ENCODE measurements around the gene PCSK1.

The PCSK1 gene

DNA sequence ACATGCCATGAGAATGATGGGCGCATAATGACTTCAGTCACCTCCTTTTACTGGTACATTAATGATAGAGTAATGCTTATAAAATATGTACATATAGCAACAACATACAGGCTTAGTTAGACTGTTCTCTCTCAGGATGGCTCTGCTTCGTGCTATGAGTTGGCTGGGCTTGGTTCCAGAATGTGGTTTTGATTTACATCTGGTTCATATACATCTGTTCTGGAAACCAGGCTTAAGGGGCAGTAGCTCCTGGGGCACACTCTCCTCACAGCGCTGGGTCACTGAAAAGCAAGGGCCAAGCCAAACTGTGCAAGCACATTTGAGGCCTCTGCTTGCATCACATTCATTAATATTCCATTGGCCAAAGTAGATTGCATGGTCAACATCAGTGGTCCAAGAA is 44.9 kb downstream of the PCSK1 start:
- no peaks in the 10 kb centered on the region for H3K36me3 Mint-ChIP-seq (ENCODE audit: low read depth)
- peaks cover 7% of the 10 kb centered on the region for H3K27me3 Mint-ChIP-seq (ENCODE audit: low read depth)
- H3K4me3 Mint-ChIP-seq = no peak overlapping the region
- H3K9me3 Mint-ChIP-seq = no peaks in the 10 kb centered on the region
- TF ChIP-seq, protein P1, sequence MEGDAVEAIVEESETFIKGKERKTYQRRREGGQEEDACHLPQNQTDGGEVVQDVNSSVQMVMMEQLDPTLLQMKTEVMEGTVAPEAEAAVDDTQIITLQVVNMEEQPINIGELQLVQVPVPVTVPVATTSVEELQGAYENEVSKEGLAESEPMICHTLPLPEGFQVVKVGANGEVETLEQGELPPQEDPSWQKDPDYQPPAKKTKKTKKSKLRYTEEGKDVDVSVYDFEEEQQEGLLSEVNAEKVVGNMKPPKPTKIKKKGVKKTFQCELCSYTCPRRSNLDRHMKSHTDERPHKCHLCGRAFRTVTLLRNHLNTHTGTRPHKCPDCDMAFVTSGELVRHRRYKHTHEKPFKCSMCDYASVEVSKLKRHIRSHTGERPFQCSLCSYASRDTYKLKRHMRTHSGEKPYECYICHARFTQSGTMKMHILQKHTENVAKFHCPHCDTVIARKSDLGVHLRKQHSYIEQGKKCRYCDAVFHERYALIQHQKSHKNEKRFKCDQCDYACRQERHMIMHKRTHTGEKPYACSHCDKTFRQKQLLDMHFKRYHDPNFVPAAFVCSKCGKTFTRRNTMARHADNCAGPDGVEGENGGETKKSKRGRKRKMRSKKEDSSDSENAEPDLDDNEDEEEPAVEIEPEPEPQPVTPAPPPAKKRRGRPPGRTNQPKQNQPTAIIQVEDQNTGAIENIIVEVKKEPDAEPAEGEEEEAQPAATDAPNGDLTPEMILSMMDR (IDR thresholded peaks at IDR 0.05; ENCODE audit: unreplicated experiment in 3 of 3) = no peak
- H3K4me1 Mint-ChIP-seq = no peaks in the 10 kb centered on the region
- H3K27ac Mint-ChIP-seq = no peak overlapping the region

DNA sequence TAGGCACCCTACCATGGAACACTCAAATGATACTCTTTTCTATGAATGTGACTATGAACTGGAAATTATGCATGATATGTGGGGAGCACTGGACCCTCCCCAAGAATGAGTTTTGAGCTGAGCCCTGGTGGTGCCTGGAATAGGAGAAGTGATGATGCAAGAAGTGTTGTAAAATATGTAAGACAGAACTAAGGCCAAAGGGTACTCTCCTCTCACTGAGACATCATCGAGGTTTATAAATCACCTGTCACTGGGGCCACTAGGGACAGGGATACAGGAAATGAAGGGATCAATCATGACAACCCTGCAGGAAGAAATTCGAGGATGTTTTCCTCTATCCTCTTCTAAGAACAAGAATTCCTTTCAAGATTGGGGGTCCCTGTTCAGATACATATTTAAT is 45.4 kb downstream of the PCSK1 start:
- H3K27me3 Mint-ChIP-seq (ENCODE audit: low read depth) = peaks cover 7% of the 10 kb centered on the region
- TF ChIP-seq, protein P1 (IDR thresholded peaks at IDR 0.05; ENCODE audit: unreplicated experiment in 3 of 3) = no peak
- H3K36me3 Mint-ChIP-seq (ENCODE audit: low read depth) = no peaks in the 10 kb centered on the region
- no peaks in the 10 kb centered on the region for H3K4me1 Mint-ChIP-seq
- no peak overlapping the region for H3K27ac Mint-ChIP-seq
- H3K9me3 Mint-ChIP-seq = no peaks in the 10 kb centered on the region
- H3K4me3 Mint-ChIP-seq = no peak overlapping the region

DNA sequence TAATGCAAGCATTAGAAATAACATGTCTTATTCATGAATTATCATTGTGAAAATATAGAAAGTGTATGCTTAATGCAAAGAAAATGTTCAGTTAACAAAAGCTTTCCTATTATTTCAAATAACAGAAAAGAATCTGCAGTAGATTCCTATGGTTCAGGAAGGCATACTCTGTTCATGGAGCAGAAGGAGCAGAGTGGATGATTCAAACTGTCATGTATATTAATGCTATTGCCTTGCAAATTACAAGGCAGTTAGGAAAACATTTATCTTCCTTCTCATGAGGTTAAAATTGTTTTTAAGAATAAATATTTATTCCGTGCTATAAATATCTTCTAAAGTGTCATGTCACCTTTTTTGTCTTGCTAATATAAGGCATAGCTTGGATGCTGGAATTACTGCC is 47.5 kb downstream of the PCSK1 start:
- Mint-ChIP-seq H3K36me3 (ENCODE audit: low read depth) (no peaks in the 10 kb centered on the region), H3K4me3 (no peak overlapping the region), H3K9me3 (no peaks in the 10 kb centered on the region), H3K4me1 (no peaks in the 10 kb centered on the region), H3K27ac (no peak overlapping the region), H3K27me3 (ENCODE audit: low read depth) (peaks cover 7% of the 10 kb centered on the region)
- TF ChIP-seq, protein P1 (IDR thresholded peaks at IDR 0.05; ENCODE audit: unreplicated experiment in 3 of 3) = no peak

DNA sequence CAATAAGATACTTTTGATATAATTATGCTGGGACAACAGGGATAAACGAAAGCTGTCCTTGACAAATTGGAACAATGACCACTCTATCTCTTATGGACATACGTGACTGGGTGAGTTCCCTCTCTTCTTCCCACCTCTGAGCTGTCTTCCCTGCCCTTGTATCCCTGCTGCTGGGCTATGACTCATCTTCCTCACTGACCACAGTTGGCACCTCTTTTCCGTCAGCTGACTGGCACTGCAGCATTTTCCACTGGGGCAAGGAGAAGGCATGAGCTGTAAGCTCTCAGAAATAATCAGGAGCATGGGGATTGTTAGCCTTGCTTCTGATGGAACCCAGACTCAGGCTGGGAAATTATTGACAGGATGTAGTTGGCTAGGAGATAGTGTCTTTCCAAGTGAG is 48.7 kb downstream of the PCSK1 start:
- no peak overlapping the region for H3K4me3 Mint-ChIP-seq

DNA sequence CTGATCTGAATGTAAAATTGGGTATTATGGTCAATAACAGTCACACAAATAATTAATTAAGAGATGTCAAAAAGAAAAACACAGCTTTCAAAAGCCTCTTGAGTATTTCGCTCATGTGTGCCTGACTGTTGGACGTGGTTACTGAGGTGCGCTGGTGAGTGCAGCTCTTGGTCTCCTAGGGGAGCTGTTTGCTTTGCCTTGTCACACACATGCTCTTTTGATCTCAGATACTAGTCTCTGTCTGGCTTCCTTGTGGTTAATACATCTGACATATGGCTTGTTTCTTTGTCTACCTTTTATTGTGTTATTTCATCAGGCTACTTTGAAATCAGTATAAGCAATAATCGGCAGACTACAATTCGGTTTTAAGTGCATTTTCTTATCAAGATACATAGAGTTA is 51.5 kb downstream of the PCSK1 start:
- TF ChIP-seq, protein P1 (IDR thresholded peaks at IDR 0.05; ENCODE audit: unreplicated experiment in 3 of 3) = no peak
- Mint-ChIP-seq H3K27me3 (ENCODE audit: low read depth) (peaks cover 4% of the 10 kb centered on the region), H3K27ac (no peak overlapping the region), H3K4me3 (no peak overlapping the region), H3K36me3 (ENCODE audit: low read depth) (no peaks in the 10 kb centered on the region), H3K4me1 (no peaks in the 10 kb centered on the region), H3K9me3 (no peaks in the 10 kb centered on the region)

More for the DNA sequence above, 48.7 kb downstream of the PCSK1 start:
- Mint-ChIP-seq H3K9me3 (no peaks in the 10 kb centered on the region), H3K27ac (no peak overlapping the region), H3K36me3 (ENCODE audit: low read depth) (no peaks in the 10 kb centered on the region), H3K27me3 (ENCODE audit: low read depth) (peaks cover 7% of the 10 kb centered on the region), H3K4me1 (no peaks in the 10 kb centered on the region)
- TF ChIP-seq, protein P1 (IDR thresholded peaks at IDR 0.05; ENCODE audit: unreplicated experiment in 3 of 3) = no peak

DNA sequence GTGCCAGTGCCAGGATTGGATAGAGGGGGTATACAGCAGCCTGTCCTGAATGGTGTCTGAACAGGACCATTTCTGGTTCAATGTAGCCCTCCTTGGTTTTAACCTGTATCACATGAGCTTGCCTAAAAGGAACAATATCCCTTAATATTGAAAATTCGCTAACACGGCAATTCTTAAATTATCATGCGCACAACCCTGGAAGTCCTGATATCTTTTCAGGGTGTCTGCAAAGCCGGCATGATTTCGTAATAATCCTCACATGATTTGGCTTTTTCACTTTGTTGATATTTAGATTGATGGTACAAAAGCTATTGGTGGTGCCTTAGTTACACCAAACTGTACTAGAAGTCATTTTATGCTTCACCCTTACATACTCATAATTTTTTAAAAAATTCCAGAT is 53.2 kb downstream of the PCSK1 start:
- Mint-ChIP-seq H3K27ac (no peak overlapping the region), H3K9me3 (no peaks in the 10 kb centered on the region)

More for the DNA sequence above, 53.2 kb downstream of the PCSK1 start:
- peaks cover 4% of the 10 kb centered on the region for H3K27me3 Mint-ChIP-seq (ENCODE audit: low read depth)
- H3K4me3 Mint-ChIP-seq = no peak overlapping the region
- TF ChIP-seq, protein P1 (IDR thresholded peaks at IDR 0.05; ENCODE audit: unreplicated experiment in 3 of 3) = no peak
- no peaks in the 10 kb centered on the region for H3K4me1 Mint-ChIP-seq
- no peaks in the 10 kb centered on the region for H3K36me3 Mint-ChIP-seq (ENCODE audit: low read depth)
